AG09319 (cell line): Measurements from ENCODE around the gene SEC24D.

Source experiments
- DNase-seq: peaks from one replicate; pipeline ENCODE4 v3.0.0-alpha.2; 2010; ENCODE audit warnings: low read depth; ENCODE audit errors: extremely low read depth
- TF ChIP-seq, protein P1 (sequence below): IDR thresholded peaks from 2 replicates; pipeline ENCODE4 v1.5.1; 2011; ENCODE audit warnings: low read depth, mild to moderate bottlenecking, inconsistent platforms, low read length, moderate library complexity

SEC24D gene

DNA sequence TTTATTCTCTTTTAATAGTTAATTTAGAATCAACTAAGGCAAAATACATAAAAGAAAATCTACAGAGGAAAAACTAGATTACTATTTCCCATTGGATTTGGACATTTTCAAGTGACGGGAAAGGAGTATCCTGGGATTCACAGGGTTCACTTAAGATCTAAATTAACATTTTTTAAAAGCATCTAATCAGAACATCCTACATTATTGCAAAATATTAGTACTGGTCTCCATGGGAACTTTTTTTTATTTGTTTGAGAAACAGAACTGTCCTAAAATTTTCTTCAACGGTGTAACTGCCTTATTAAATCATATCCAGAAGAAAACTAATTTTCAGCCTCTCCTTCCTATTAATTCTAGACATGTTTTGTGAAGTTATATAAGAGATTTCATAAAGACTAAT is 81.0 kb downstream of the SEC24D start:
- DNase-seq = no peak
- TF ChIP-seq, protein P1, sequence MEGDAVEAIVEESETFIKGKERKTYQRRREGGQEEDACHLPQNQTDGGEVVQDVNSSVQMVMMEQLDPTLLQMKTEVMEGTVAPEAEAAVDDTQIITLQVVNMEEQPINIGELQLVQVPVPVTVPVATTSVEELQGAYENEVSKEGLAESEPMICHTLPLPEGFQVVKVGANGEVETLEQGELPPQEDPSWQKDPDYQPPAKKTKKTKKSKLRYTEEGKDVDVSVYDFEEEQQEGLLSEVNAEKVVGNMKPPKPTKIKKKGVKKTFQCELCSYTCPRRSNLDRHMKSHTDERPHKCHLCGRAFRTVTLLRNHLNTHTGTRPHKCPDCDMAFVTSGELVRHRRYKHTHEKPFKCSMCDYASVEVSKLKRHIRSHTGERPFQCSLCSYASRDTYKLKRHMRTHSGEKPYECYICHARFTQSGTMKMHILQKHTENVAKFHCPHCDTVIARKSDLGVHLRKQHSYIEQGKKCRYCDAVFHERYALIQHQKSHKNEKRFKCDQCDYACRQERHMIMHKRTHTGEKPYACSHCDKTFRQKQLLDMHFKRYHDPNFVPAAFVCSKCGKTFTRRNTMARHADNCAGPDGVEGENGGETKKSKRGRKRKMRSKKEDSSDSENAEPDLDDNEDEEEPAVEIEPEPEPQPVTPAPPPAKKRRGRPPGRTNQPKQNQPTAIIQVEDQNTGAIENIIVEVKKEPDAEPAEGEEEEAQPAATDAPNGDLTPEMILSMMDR = no peak

DNA sequence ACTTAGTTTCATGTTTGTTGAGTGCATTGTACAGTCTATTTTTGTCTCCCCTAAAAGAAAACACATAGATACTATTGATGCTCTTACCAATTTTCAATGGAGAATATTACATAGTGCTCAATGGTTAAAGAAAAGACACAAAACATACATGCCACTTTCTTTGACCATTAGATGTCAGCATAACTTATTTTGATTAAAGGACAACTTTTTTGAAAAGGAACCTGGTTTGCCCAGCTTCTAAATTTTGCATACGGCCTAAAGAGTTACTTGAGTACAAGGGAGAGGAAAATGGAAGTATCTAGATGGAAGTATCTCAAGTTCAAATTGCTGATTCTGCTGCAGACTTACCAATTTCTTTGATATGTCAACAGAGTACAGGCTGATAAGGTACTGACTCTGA is 82.2 kb downstream of the SEC24D start:
- no peak for DNase-seq
- TF ChIP-seq, protein P1 = no peak

DNA sequence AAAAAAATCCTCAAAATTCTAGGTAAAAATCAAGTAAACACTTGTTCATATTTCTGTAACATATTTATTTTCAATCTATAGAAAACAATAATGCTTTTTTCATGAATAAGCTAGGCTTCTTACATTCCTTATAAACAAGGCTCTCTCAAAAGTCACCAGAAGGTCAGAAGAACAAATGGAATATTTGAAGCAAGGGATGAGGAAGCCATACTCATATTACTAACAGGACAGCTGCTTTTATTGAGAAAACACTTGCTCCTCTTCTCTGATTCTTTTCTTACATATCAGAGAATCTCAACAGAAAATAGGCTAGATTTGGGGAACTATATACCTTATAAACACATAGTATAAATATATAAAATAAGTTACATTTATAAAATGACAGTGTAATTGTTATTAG is 82.8 kb downstream of the SEC24D start:
- TF ChIP-seq, protein P1 = no peak

DNA sequence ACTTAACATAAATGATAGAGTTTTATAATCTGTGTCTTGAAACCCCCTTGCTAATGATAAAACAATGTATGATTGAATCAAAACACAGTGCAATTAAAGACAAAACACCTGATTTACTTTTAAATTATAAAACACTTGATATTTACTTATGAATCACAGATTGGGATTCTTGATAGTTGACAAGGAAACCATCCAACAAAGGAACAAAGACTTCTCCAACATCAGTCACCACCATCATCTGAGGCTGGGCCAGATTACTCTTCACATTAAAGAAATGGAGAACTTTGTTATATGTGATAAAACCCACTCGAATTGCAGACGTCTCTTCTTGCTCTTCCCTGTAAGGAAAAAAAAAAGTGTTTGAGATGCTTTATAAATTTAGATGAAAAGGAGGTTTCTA is 83.4 kb downstream of the SEC24D start:
- TF ChIP-seq, protein P1 = no peak
- no peak for DNase-seq

More for the DNA sequence above, 82.8 kb downstream of the SEC24D start:
- no peak for DNase-seq

DNA sequence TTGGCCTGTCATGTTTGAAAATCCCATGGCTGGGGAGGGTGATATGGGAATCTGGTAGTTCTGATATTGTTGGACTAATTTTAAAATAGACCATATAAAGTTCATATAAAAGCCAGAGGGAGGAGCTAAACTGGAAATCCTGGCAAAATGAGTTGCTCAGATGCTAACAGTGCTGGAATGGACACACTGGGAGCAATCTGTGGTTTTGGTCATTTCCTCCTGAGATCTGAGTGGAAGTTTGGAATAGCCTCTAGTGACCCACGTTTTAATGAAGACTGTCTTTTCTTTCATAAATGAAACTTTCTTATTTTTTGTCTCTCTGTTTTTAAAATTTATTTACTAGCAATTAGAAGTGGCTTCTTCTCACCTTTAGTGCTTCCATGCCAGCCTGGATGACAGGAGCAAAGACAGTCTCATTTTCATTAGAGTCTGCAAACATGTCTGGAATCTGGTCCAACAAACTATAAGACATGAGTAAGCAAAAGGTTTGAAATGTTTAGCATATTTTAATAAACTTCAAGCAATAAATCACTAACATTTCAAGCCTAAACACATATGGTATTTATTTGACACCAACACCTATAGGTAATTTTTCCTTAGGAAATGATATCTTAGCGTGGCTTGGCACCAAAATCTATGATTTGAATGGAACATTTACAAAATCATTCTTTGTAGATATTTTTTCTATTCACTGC is 84.2 kb downstream of the SEC24D start:
- TF ChIP-seq, protein P1 = no peak
- no peak for DNase-seq

DNA sequence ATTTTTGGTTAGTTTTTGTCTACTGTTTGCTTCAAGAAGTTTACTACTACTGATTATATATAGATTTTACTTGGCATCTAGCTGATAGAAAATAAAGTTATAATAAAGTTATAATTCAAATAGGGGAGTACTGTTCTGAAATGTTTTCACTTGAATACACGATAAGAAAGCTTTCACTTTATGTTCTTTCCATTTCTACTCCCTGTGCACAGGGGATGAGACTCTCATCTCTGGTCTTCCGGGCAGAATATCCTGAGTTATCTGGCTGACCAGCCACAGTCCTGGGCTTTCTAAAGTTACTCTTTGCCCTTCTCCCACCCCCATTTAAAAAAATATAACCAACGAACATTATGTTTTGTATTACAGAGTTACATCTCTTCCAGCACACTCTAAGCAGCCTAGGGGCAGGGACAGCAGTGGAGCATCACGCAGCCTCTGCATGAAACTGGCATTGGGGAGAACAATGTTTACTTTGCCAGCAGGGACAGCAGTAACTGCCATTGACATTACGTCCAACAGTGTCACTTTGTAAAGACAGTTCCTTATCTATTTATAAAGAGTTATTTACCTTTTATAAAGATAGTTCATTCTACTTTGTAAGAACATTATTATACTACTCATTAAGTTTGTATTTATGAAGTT is 86.5 kb downstream of the SEC24D start:
- no peak for DNase-seq
- TF ChIP-seq, protein P1 = no peak

DNA sequence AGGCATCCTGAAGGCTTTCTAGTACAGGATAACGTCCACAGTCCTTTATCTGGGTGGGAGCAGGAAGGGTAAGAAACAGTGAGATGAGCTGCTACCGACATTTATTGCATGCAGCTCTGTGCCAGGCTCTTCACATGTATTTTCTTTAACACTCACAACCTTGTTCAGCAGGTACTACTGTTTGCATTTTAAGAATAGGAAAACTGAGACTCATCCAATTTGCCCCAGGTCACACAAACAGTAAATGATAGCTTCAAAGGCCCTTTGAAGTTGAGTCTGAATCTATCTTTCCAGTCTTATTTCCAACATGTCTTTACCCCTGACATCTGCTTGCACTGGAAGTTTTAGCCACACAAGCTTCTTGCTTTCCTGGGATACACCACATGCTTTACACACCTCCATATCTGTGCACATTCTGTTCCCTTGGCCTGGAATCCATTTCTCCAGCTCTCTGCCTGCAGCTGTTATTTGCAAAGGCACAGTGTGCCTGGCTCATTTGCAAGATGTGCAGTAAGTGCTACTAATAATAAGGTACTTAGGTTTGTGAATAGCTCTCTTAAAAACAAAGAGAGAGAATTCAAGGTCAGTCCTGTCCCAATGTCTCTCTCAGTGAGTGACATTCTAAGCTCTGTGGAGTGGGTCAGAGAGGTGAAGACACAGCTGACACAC is 89.5 kb downstream of the SEC24D start:
- TF ChIP-seq, protein P1 = no peak
- no peak for DNase-seq
